Kidney epithelial cell (primary cell): ENCODE results near the gene WASHC4. TPM values are rescaled to one million over a fixed set of nuclear protein-coding genes. Genes with fewer than 3 reads are reported as not detected.

Source experiments
- DNase-seq: peaks from one replicate; pipeline ENCODE4 v3.0.0-alpha.2; 2010; ENCODE audit warnings: low read depth
- H3K27me3 ChIP-seq: 2 replicates; pipeline ENCODE4 v1.6.0; 2011; ENCODE audit warnings: low read length; ENCODE audit not compliant: control insufficient read depth, insufficient read depth
- H3K36me3 ChIP-seq: 2 replicates; pipeline ENCODE4 v1.5.1; 2011; ENCODE audit warnings: low read length; ENCODE audit not compliant: control insufficient read depth, insufficient read depth
- H3K4me3 ChIP-seq: 2 replicates; pipeline ENCODE4 v1.5.1; 2011; ENCODE audit warnings: low read depth, mild to moderate bottlenecking, control low read depth, low read length
- CTCF ChIP-seq: IDR thresholded peaks from 2 replicates; pipeline ENCODE4 v1.5.1; 2011; ENCODE audit warnings: mild to moderate bottlenecking, moderate library complexity, low read length, control low read depth, inconsistent platforms; ENCODE audit not compliant: insufficient read depth, poor library complexity, severe bottlenecking
- total RNA-seq: library from RNA; depleted of rRNA; stranded (reverse); fragments of >200 nt; gene quantifications from 2 replicates; pipeline ENCODE4 v1.2.3, GENCODE V29; 2015

The WASHC4 gene
- total RNA-seq, 1 donor from 2014 or later = 61.4 TPM

- DNase-seq = no peak
- H3K36me3 ChIP-seq = peaks cover 5% of the 10 kb centered on the region
- TF ChIP-seq CTCF = no peak
- no peak overlapping the region for H3K4me3 ChIP-seq
- no peaks in the 10 kb centered on the region for H3K27me3 ChIP-seq
Observed at GRCh38 chr12:105209091-105209490, 101.6 kb downstream of the WASHC4 start.

- DNase-seq = no peak
- Histone ChIP-seq H3K4me3 (no peak overlapping the region), H3K36me3 (peaks cover 3% of the 10 kb centered on the region), H3K27me3 (no peaks in the 10 kb centered on the region)
- no peak for TF ChIP-seq CTCF
Observed at GRCh38 chr12:105212438-105212837, 104.9 kb downstream of the WASHC4 start.

- H3K4me3 ChIP-seq = no peak overlapping the region
- no peak for DNase-seq
- no peak for TF ChIP-seq CTCF
- peaks cover 5% of the 10 kb centered on the region for H3K36me3 ChIP-seq
- no peaks in the 10 kb centered on the region for H3K27me3 ChIP-seq
Observed at GRCh38 chr12:105214148-105214547, 106.6 kb downstream of the WASHC4 start.

GRCh38 chr12:105214670-105215375 lies 107.3 kb downstream of the WASHC4 start:
- H3K4me3 ChIP-seq = no peak overlapping the region
- no peak for TF ChIP-seq CTCF
- DNase-seq = no peak
- peaks cover 5% of the 10 kb centered on the region for H3K36me3 ChIP-seq
- H3K27me3 ChIP-seq = no peaks in the 10 kb centered on the region

- no peak for DNase-seq
- no peak overlapping the region for H3K4me3 ChIP-seq
- no peaks in the 10 kb centered on the region for H3K27me3 ChIP-seq
- H3K36me3 ChIP-seq = peaks cover 6% of the 10 kb centered on the region
- TF ChIP-seq CTCF = no peak
Observed at GRCh38 chr12:105218434-105218833, 110.9 kb downstream of the WASHC4 start.

Other genes starting within 250 kb of the WASHC4 start
- 26.3 and 50.0 TPM in 2 replicates for gene SLC41A2, start 149.4 kb upstream of the WASHC4 start, total RNA-seq
- 9.9 and 10.5 TPM in 2 replicates for gene NOPCHAP1, start 121.4 kb upstream of the WASHC4 start, total RNA-seq
- gene ALDH1L2, start 23.3 kb upstream of the WASHC4 start, total RNA-seq = 15.0 and 15.5 TPM in 2 replicates
- gene APPL2, start 128.4 kb downstream of the WASHC4 start, total RNA-seq = 23.8 and 28.1 TPM in 2 replicates
- 248 and 276 TPM in 2 replicates for gene C12orf75, start 223.0 kb downstream of the WASHC4 start, total RNA-seq